Activated CD4-positive, alpha-beta memory T cell treated with anti-CD3 and anti-CD28 coated beads, Interleukin-2, amount 10 ng/mL, durations not matched to agents 7 days and 5 days (primary cell): ENCODE measurements around the gene EXOSC7. TPM values are rescaled to one million over a fixed set of nuclear protein-coding genes. Genes with fewer than 3 reads are reported as not detected.

Source experiments
- CTCF ChIA-PET: fragments of 350-600 bp; sonication (Branson Sonifier 250); formaldehyde crosslinking; loops from one replicate; lab custom pipeline; 2021; ENCODE audit warnings: antibody characterized with exemption, inconsistent platforms; lab: Charles Lee
- POLR2A ChIA-PET: fragments of 350-600 bp; sonication (Branson Sonifier 250); formaldehyde crosslinking; loops from one replicate; lab custom pipeline; 2021; ENCODE audit warnings: antibody characterized with exemption; lab: Charles Lee
- DNase-seq: peaks from one replicate; pipeline ENCODE4 v3.0.0-alpha.2; 2020
- H3K27ac Mint-ChIP-seq: one replicate; pipeline ENCODE4 v1.8.0; 2021; ENCODE audit warnings: mild to moderate bottlenecking, mixed read lengths
- H3K27me3 Mint-ChIP-seq: one replicate; pipeline ENCODE4 v1.8.0; 2021; ENCODE audit warnings: mixed read lengths
- H3K36me3 Mint-ChIP-seq: one replicate; pipeline ENCODE4 v1.8.0; 2021; ENCODE audit warnings: low read depth, mixed read lengths
- H3K4me1 Mint-ChIP-seq: one replicate; pipeline ENCODE4 v1.8.0; 2021; ENCODE audit warnings: mixed read lengths
- H3K4me3 Mint-ChIP-seq: one replicate; pipeline ENCODE4 v1.8.0; 2021; ENCODE audit warnings: mild to moderate bottlenecking, mixed read lengths
- H3K9me3 Mint-ChIP-seq: one replicate; pipeline ENCODE4 v1.8.0; 2021; ENCODE audit warnings: mixed read lengths
- total RNA-seq, 2 experiments: library from RNA; stranded (reverse); gene quantifications; one replicate each; pipeline ENCODE4 v1.2.3, GENCODE V29; 2021

EXOSC7 gene
- total RNA-seq, 2 experiments from 2014 or later: 38.0 to 40.8 TPM

- Mint-ChIP-seq H3K4me1 (peaks cover 35% of the 10 kb centered on the region), H3K4me3 (no peak overlapping the region), H3K9me3 (no peaks in the 10 kb centered on the region), H3K27ac (no peak overlapping the region), H3K36me3 (peaks cover 25% of the 10 kb centered on the region), H3K27me3 (no peaks in the 10 kb centered on the region)
- ChIA-PET POLR2A (interaction anchor here (3.6 kb wide), 1 partner anchor 11 kb away, joined by 20 read pairs; the partner anchor contains the start of genes EXOSC7 and ZDHHC3), CTCF (interaction anchor here (0.6 to 2.1 kb wide), 8 partner anchors 10 to 49 kb away, joined by 3 to 14 read pairs (median 5); partner anchors contain the start of genes EXOSC7 and ZDHHC3)
- DNase-seq: no peak
Measured at GRCh38 chr3:44987332-44987731, 11.3 kb downstream of the EXOSC7 start.

GRCh38 chr3:44988073-44988472 is 12.0 kb downstream of the EXOSC7 start:
- H3K9me3 Mint-ChIP-seq: no peaks in the 10 kb centered on the region
- H3K27me3 Mint-ChIP-seq: no peaks in the 10 kb centered on the region
- DNase-seq: no peak
- POLR2A ChIA-PET: interaction anchor here (1.1 to 3.6 kb wide), 2 partner anchors 12 to 23 kb away, joined by 3 to 20 read pairs; partner anchors contain the start of genes EXOSC7 and ZDHHC3
- H3K36me3 Mint-ChIP-seq: peaks cover 33% of the 10 kb centered on the region
- no peak overlapping the region for H3K4me3 Mint-ChIP-seq
- no peak overlapping the region for H3K27ac Mint-ChIP-seq
- CTCF ChIA-PET: interaction anchor here (0.6 to 2.1 kb wide), 10 partner anchors 10 to 523 kb away, joined by 3 to 14 read pairs (median 4); partner anchors contain the start of genes EXOSC7 and ZDHHC3
- H3K4me1 Mint-ChIP-seq: peaks cover 37% of the 10 kb centered on the region

- H3K27ac Mint-ChIP-seq: no peak overlapping the region
Measured at GRCh38 chr3:44989141-44989540, 13.1 kb downstream of the EXOSC7 start.

GRCh38 chr3:44989636-44990373 is 13.8 kb downstream of the EXOSC7 start:
- ChIA-PET CTCF (interaction anchor here (1.3 to 4.6 kb wide), 6 partner anchors 8 to 47 kb away, joined by 3 to 33 read pairs (median 4); partner anchors contain the start of genes EXOSC7 and ZDHHC3), POLR2A (no interaction called here)
- Mint-ChIP-seq H3K4me1 (peaks cover 21% of the 10 kb centered on the region), H3K9me3 (no peaks in the 10 kb centered on the region), H3K27ac (no peak overlapping the region), H3K4me3 (no peak overlapping the region), H3K27me3 (no peaks in the 10 kb centered on the region), H3K36me3 (peaks cover 39% of the 10 kb centered on the region)
- DNase-seq: no peak

More at GRCh38 chr3:44989141-44989540, 13.1 kb downstream of the EXOSC7 start:
- no peaks in the 10 kb centered on the region for H3K9me3 Mint-ChIP-seq
- H3K4me3 Mint-ChIP-seq: no peak overlapping the region
- H3K4me1 Mint-ChIP-seq: peaks cover 28% of the 10 kb centered on the region
- H3K27me3 Mint-ChIP-seq: no peaks in the 10 kb centered on the region
- CTCF ChIA-PET: interaction anchor here (1.0 to 1.9 kb wide), 7 partner anchors 9 to 47 kb away, joined by 3 to 9 read pairs (median 4); partner anchors contain the start of genes EXOSC7 and ZDHHC3
- H3K36me3 Mint-ChIP-seq: peaks cover 36% of the 10 kb centered on the region
- no peak for DNase-seq
- POLR2A ChIA-PET: interaction anchor here (3.6 kb wide), 1 partner anchor 13 kb away, joined by 20 read pairs; the partner anchor contains the start of genes EXOSC7 and ZDHHC3

DNA sequence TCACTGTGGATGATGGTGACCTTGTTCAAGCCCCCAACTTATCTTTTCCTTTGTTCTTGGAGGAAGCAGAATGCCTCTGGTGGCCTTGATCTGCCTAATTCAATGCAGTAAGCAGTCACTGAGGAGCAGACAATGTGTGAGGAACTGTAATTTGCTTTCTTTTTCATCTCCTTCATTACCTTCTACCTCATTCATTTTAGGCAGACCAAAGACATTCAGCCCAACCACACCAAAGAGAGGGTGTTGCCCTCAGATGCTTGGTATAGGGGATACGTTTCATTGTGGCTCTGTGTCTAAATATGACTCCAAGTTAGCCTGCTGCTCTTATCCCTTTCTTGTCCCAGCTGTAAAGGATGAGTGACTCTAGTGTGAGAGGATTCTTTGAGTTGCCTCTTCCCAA is 15.3 kb downstream of the EXOSC7 start:
- peaks cover 22% of the 10 kb centered on the region for H3K4me1 Mint-ChIP-seq
- H3K4me3 Mint-ChIP-seq: no peak overlapping the region
- H3K27ac Mint-ChIP-seq: peak overlapping the region; percentile 6
- no peaks in the 10 kb centered on the region for H3K9me3 Mint-ChIP-seq
- DNase-seq: no peak
- CTCF ChIA-PET: interaction anchor here (1.3 to 4.6 kb wide), 6 partner anchors 10 to 45 kb away, joined by 3 to 33 read pairs (median 10); partner anchors contain the start of genes EXOSC7 and ZDHHC3
- POLR2A ChIA-PET: interaction anchor here (1.3 to 1.8 kb wide), 2 partner anchors 14 to 15 kb away, joined by 4 to 5 read pairs; partner anchors contain the start of genes EXOSC7 and ZDHHC3
- H3K27me3 Mint-ChIP-seq: no peaks in the 10 kb centered on the region
- peaks cover 46% of the 10 kb centered on the region for H3K36me3 Mint-ChIP-seq

GRCh38 chr3:44992555-44993470 is 16.8 kb downstream of the EXOSC7 start:
- Mint-ChIP-seq H3K4me1 (peaks cover 25% of the 10 kb centered on the region), H3K4me3 (no peak overlapping the region), H3K36me3 (peaks cover 55% of the 10 kb centered on the region), H3K27ac (no peak overlapping the region), H3K27me3 (no peaks in the 10 kb centered on the region), H3K9me3 (no peaks in the 10 kb centered on the region)
- CTCF ChIA-PET: interaction anchor here (0.8 to 4.6 kb wide), 11 partner anchors 8 to 667 kb away, joined by 3 to 33 read pairs (median 8); partner anchors contain the start of genes EXOSC7 and ZDHHC3
- peak; percentile 31 for DNase-seq
- POLR2A ChIA-PET: interaction anchor here (0.9 to 2.3 kb wide), 5 partner anchors 10 to 43 kb away, joined by 3 to 6 read pairs (median 4); partner anchors contain the start of genes EXOSC7 and ZDHHC3

GRCh38 chr3:44993471-44994205 is 17.6 kb downstream of the EXOSC7 start:
- H3K27ac Mint-ChIP-seq: no peak overlapping the region
- ChIA-PET CTCF (interaction anchor here (0.6 to 4.6 kb wide), 9 partner anchors 9 to 666 kb away, joined by 3 to 33 read pairs (median 4); partner anchors contain the start of genes EXOSC7 and ZDHHC3), POLR2A (interaction anchor here (0.9 to 2.3 kb wide), 6 partner anchors 9 to 43 kb away, joined by 3 to 6 read pairs (median 3); partner anchors contain the start of genes EXOSC7 and ZDHHC3)
- no peaks in the 10 kb centered on the region for H3K27me3 Mint-ChIP-seq
- no peaks in the 10 kb centered on the region for H3K9me3 Mint-ChIP-seq
- peaks cover 25% of the 10 kb centered on the region for H3K4me1 Mint-ChIP-seq
- peaks cover 59% of the 10 kb centered on the region for H3K36me3 Mint-ChIP-seq
- no peak for DNase-seq
- no peak overlapping the region for H3K4me3 Mint-ChIP-seq

DNA sequence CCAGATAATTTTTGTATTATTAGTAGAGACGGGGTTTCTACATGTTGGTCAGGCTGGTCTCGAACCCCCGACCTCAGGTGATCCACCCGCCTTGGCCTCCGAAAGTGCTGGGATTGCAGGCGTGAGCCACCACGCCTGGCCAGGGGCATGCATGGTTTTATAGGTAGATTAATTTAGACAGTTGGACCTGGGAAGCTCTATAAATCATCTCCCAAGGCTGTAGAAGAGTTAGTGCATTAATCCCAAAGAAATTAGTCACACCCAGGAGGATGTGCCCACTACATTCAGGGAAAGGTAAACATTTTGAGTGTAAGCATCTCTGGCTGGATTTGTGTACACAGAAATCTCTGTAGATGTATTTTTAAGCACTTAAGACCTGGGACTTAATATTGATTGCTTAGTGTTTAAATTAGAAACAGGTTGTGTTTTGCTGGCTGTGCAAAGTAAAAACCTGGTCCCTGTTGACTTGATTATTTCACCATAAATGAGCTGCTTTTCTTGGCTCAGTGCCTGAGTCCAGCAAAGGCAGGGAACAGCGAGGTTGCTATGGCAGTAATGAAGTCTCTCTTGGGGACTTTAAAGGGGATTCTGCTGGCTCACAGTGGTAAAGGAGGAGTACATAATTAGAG is 19.2 kb downstream of the EXOSC7 start:
- Mint-ChIP-seq H3K36me3 (peaks cover 63% of the 10 kb centered on the region), H3K27me3 (no peaks in the 10 kb centered on the region), H3K4me3 (no peak overlapping the region), H3K9me3 (no peaks in the 10 kb centered on the region), H3K4me1 (peaks cover 25% of the 10 kb centered on the region), H3K27ac (no peak overlapping the region)
- ChIA-PET CTCF (interaction anchor here (0.6 to 1.3 kb wide), 2 partner anchors 42 to 71 kb away, joined by 3 read pairs; no protein-coding TSS in a partner anchor), POLR2A (interaction anchor here (2.3 kb wide), 1 partner anchor 10 kb away, joined by 7 read pairs; no protein-coding TSS in a partner anchor)
- no peak for DNase-seq

GRCh38 chr3:44996556-44996969 is 20.5 kb downstream of the EXOSC7 start:
- no peak overlapping the region for H3K4me3 Mint-ChIP-seq
- no peaks in the 10 kb centered on the region for H3K9me3 Mint-ChIP-seq
- peaks cover 28% of the 10 kb centered on the region for H3K4me1 Mint-ChIP-seq
- POLR2A ChIA-PET: interaction anchor here (2.3 kb wide), 1 partner anchor 9 kb away, joined by 7 read pairs; no protein-coding TSS in a partner anchor
- H3K27ac Mint-ChIP-seq: no peak overlapping the region
- no peak for DNase-seq
- CTCF ChIA-PET: interaction anchor here (1.1 to 1.3 kb wide), 2 partner anchors 9 to 41 kb away, joined by 3 read pairs; no protein-coding TSS in a partner anchor
- H3K27me3 Mint-ChIP-seq: no peaks in the 10 kb centered on the region
- peaks cover 62% of the 10 kb centered on the region for H3K36me3 Mint-ChIP-seq

DNA sequence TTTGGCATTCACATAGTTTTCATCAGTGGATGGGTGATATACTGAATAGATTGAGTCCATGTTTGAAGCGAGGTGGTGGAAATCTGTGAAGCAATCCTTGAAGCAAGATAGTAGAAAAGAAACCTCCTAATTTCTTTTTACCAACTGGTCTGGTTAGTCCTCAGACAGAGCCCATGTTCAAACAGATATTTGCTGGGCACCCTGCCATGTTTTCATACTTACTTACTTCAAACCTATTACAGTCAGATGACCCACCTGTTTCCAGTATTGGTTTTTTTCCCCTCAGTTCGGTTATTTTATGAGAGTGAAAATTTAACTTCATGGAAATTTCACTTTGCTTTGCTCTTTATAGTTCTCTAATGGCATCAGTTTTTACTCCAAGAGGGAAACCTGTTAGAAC is 23.7 kb downstream of the EXOSC7 start:
- H3K4me1 Mint-ChIP-seq: peaks cover 24% of the 10 kb centered on the region
- peaks cover 2% of the 10 kb centered on the region for H3K9me3 Mint-ChIP-seq
- no peaks in the 10 kb centered on the region for H3K27me3 Mint-ChIP-seq
- ChIA-PET POLR2A (interaction anchor here (0.9 kb wide), 1 partner anchor 13 kb away, joined by 3 read pairs; no protein-coding TSS in a partner anchor), CTCF (interaction anchor here (1.3 kb wide), 1 partner anchor 85 kb away, joined by 3 read pairs; no protein-coding TSS in a partner anchor)
- H3K4me3 Mint-ChIP-seq: no peak overlapping the region
- peaks cover 64% of the 10 kb centered on the region for H3K36me3 Mint-ChIP-seq
- DNase-seq: no peak
- no peak overlapping the region for H3K27ac Mint-ChIP-seq
